Measurements from ENCODE around the gene PAWR.
"Not testable (repeated sequence)": the region's sequence is repeated elsewhere in the genome, so short reads cannot be mapped to it uniquely, and the experiment has no call there.

The PAWR gene

DNA sequence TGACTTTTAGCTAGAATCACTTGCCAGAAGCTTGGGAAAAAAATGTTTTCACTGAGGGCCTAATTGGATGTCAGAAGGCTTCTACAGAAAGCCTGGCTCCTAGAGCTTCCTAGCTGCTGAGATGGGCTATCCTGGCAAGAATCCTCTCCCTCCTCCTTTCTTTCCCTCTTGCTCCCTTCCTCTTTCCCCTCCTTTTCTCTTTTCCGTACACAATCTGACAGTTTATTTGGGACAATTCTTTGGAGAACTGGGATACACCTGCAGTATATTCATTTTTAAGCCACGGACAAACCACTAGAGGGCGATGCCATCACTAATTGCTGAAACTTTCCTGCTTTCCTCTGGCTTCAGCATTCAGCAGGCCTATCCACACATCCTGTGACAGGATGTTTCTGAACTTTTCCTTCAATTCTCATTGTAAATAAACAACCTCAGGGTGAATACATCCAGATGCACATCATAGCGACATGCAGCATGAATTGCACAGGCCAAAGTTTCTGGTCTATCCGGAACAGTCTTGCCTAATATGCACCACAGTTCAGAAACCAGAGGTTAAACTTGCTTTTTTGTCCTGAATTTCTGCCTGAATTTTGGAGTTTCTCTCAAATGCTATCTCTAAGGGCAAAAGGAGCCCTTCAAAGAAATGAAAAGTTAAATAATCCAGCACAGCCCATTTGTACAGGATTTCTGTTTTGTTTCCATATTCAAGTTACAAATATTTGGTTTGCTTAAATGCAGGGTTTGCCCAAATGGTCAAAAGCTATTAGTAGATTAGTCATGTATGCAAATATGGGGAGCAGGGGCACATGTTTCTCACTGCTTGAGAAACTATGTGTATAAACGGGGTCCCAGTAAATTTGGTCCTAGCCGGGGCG lies 142.8 kb downstream of the PAWR start:
- DNase-seq (ENCODE audit: low read depth): no peak

DNA sequence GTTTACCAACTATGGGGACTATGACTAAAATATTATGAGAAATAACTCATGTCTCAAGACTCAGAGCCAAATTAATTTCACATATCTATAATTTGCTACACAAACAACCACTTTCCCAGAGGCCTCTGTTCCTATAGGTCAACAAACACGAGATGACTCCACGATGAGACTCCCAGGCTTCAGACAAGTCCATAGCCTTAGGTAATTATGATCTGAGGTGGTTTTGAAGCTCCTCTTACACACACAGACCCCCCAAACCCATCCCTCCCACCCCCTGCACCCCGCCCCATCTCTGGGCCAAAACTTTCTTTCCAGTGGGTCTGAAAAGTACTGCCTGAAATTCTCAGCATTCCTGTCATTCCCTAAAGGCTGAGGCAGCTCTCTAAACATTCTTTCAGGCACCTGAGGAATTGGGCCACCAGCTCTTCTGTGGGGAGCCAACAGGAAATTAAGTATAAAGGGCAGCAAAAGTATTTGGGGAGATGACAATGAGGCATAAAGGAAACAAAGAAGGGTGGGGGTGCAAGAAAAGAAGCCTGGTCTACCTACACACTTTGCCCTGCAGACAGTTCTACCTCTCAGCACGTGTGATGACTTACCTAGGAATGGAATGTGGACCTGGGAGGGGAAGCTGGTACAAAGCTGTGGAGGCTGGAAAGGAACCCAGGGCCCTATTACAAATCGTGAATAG lies 143.6 kb downstream of the PAWR start:
- DNase-seq (ENCODE audit: low read depth): peak; percentile 97

GRCh38 chr12:79546466-79547043 lies 144.2 kb downstream of the PAWR start:
- DNase-seq (ENCODE audit: low read depth): peak; percentile 55

GRCh38 chr12:79544439-79544838 lies 146.3 kb downstream of the PAWR start:
- DNase-seq (ENCODE audit: low read depth): not testable (repeated sequence)

DNA sequence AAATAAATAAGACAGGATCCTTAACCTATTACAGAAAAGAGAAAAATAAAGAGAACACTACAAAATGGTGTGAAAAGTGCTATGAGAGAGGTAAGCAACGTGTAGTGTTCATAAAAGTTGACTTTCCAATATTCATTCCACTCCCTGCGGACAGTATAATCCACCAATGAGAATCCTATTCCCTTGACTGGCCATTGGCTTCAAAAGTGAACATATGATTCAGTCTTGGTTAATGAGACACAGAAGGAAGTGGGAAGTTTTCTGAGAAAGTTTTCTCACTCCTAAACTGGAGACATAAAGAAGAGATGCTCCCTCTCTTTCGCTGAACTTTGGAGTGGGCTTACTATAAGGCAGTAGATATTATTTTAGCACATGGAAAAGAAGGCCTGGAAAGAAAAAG lies 153.1 kb downstream of the PAWR start:
- DNase-seq (ENCODE audit: low read depth): no peak

DNA sequence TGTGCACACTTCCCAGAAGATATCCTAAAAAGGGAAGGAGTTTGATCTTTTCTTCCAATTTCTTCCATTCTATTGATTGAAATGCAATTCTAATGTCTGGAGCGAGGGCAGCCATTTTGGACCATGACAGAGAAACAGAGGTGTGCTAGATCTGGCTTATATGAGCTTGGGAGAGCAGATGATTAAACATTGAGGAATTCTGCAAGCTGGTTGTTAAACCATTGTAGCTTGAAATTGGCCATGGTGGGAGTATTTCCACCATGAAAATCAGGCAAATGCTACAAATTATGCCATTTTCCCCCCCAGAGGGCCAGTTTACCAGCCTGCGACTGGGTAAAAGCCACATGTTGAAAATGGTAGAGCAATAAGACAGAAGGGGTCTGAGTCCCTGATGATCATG lies 155.0 kb downstream of the PAWR start:
- no peak for DNase-seq (ENCODE audit: low read depth)

Data from HS-27A (cell line).